Stimulated activated CD4-positive, alpha-beta T cell treated with anti-CD3 and anti-CD28 coated beads, Interleukin-1b, Interleukin-23, amount 100 ng/mL, for 1 hour (primary cell): ENCODE results near the gene ZNF536.
"Not testable (repeated sequence)": the region's sequence is repeated elsewhere in the genome, so short reads cannot be mapped to it uniquely, and the experiment has no call there.

Source experiments
- DNase-seq, 2 donors: peaks; one replicate each; pipeline ENCODE4 v3.0.0-alpha.2; 2020; ENCODE audit warnings: low read depth in 2 of 2

ZNF536 gene

DNA sequence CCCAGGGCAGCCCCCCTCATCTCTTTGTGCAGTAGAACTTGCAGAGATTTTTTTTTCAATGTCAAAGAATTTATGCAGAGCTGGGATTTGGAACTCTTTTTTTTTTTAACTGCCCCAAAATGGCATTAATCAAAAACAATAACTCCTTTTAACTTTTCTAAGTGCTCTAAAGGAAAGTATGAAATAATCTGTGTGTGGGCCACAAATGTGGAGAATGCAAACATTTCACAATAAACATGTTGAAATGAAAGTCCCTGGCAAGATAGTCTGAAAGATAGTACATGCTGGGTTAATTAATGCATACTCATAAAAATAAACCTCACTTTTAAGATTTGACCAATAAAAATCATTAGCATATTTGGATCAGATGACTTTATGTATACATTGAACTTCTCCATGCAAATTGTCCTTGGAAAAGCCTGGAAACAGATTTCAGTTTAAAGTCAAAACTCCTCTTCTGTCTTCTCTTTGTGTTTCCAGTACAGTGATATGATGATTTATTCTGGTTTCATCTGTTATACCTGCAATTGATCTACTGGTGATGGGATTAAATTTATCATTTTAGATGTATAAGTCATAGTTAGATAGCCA, 30.5 kb upstream of the ZNF536 start:
- no peak for DNase-seq

DNA sequence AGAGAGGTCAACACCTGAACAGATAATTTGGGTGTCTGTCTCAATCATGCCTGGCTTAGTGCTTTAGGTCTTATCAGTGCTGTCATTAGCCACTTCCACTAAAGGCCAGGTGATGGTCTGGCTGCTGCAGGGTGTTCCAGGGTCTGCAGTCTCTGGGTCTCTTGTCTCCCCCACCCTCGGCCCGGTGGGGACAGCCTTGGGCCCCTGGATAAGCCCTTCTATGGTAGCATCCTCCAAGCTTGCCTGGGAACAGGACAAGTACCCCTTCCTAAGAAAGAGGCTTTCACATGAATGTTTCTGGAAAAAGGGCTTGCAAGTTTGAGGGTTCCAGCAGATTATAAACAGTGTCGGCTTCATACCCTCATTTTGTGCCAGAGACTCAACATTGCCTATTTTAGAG, 29.3 kb upstream of the ZNF536 start:
- no peak for DNase-seq

GRCh38 chr19:30344446-30345425, 27.4 kb upstream of the ZNF536 start:
- DNase-seq: no peak

- DNase-seq: no peak
These were observed 26.5 kb upstream of the ZNF536 start for GRCh38 chr19:30345686-30346085.

- DNase-seq: not testable (repeated sequence)
These were observed 25.7 kb upstream of the ZNF536 start for GRCh38 chr19:30346468-30346867.

GRCh38 chr19:30349131-30349730, 23.0 kb upstream of the ZNF536 start:
- no peak for DNase-seq

GRCh38 chr19:30350692-30351663, 21.2 kb upstream of the ZNF536 start:
- DNase-seq: no peak

- no peak for DNase-seq
These were observed 20.4 kb upstream of the ZNF536 start for GRCh38 chr19:30351774-30352173.

- DNase-seq: no peak
These were observed 18.7 kb upstream of the ZNF536 start for GRCh38 chr19:30353394-30353945.

- no peak for DNase-seq
These were observed 16.6 kb upstream of the ZNF536 start for GRCh38 chr19:30355586-30355985.

DNA sequence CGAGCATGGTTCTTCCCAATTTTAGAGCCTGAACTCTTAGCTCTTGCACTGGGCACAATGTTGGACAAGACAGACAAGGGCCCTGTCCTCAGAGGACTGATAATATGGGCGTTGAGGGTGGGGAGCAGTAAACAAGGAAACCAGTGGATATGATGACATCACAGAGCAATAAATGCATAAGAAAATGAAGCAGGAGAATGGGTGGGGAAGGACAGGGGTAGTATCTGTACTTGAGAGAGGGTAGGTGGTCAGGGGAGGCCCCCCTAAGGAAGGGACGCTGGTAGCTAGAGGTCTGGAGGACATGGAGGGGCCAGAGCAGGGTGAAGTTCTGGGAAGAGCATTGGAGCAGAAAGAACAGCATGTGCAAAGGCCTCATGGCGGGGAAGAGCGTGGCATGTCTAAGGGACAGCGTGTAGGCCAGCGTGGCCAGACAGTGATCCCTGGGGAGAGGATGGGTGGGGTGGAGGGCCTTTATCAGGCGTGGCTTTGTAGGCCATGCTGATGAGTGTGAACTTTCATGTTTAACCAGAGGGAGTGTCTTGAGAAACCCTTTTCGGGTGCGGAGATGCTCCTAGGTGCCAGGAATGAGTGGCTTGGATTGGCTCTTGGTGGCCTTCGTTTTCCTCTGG, 15.1 kb upstream of the ZNF536 start:
- no peak for DNase-seq

- DNase-seq: no peak
These were observed 14.6 kb upstream of the ZNF536 start for GRCh38 chr19:30357580-30357954.

GRCh38 chr19:30358319-30358718, 13.9 kb upstream of the ZNF536 start:
- no peak for DNase-seq

DNA sequence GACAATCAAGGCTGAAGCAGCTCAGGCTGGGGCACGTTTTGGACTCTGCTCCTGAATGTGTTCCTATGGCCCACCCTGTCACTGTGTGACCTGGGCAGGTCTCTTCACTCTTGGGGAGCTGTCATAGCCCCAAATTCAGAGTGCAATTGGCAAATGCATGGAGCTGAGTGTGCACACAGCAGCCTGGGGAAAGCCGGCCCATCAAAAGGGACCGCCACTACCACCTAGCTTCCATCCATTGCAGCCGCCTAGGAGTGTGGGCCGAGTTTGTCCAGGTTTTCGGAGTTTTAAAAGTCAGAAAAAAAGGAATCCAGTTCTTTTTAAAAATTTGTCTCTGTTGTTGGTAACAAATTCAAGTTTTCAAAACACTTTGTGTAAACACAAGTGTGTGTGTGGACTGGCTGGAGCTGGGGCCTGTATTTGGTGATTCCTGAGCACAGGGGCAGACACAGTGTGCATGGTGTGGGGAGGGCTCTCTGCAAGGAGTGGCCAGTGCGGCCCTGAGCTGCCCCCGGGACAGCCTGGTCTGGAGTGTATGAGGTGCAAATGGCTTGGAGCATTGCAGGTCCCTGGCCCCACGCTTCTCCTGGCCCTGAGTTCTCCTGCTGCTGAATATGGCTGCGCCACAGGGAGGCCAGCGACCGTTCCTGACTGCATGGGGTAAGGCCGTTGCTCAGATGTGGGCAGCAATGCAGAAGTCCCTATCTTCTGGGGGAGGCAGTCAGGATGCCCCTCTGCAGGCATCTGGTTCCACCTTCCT, 13.2 kb upstream of the ZNF536 start:
- no peak for DNase-seq

DNA sequence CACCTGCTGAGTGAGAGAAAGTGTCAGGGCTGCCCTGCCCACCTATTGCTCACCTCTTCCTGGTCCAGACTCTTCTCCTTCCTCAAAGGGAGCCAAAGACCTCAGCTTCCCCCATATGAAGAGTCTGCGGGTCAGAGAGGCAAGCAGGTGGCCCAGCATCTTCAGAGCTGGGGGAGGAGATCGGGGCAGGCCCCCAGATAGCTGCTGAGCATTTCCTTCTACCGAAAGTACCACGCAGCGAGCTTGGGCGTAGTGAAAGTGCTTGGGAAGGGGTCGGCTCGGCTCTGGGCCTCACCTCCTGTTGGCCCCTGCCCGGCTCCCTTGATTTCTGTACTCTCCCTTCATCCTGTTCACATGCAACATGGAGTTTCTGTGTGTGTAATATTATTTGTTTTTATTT, 12.2 kb upstream of the ZNF536 start:
- no peak for DNase-seq

DNA sequence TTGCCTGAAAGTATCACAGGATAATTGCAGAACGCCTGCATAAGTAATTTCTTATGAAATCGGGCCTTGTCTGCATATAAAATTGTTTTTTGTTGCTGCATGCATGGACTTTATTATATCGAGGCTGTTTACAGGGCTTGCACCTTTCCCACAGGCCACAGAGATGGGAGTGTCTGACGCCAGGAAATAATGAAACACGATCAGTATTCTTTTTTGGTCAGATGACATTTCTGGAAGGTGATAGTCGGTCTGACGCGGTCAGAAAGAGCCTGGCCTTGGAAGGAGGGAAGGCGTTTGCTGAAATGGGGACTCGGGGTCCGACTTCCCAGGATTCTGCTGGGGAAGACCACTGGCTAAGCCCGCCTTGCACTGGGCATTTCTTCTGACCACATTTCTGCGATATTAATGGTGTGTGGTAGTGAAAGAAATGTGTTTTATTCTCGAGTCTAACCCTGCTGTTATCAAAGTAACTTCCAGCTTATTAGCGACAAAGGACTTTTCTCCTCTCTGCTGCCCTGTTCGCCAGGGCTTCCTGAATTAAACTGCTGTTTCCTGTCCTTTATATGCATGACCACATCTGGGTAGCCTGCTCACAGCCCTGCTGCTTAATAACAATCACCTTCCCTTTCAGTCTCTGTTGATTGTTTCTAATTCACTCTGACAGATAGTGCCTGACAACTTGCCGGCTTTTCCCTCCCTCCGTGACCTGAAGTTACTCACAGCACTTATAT, 11.6 kb upstream of the ZNF536 start:
- DNase-seq: no peak

DNA sequence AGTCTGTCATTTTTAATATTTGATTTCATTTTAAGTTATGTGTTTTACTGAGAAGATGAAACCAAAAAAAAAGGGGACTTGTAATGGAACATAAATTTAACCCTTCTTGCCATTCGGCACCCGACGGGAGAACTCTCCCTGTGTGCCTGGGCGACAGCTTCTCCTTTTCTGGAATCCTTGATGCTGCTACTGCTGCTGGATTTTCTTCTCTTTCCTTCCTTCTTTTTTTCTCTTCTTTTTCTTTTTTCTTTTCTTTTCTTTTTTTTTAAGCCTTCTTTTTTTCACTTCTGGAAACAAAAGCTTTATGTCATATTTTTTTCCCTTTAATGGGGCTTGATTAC, 11.1 kb upstream of the ZNF536 start:
- no peak for DNase-seq

DNA sequence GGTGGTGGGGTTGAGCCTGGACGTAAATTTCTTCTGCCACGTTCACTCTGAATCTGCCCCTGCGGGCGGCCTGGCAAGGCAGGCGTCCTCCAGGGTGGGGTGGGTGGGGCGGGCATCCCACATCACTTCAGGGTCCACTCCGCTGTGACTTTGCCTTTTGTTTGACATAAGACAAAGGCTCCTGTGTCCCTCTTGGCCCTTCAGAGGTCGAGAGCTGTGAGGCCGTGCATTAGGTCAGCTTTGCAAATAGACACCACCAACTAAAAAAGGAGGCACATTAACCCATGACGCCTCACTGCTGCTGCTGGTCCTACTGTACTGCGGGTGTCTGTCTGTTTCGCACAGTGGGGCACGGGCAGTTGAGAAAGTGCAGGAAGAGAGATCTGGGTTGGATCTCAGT, 10.5 kb upstream of the ZNF536 start:
- no peak for DNase-seq

- no peak for DNase-seq
These were observed 9.9 kb upstream of the ZNF536 start for GRCh38 chr19:30362156-30362754.
